HepG2 (cell line): ENCODE data around the gene GBP6. TPM values are rescaled to one million over a fixed set of nuclear protein-coding genes. Genes with fewer than 3 reads are reported as not detected.

Experiments
- GATAD2A ChIP-seq: IDR thresholded peaks from 2 replicates; pipeline ENCODE4 v1.6.1; 2016
- GFI1 ChIP-seq: sonication (generic); formaldehyde crosslinking; IDR thresholded peaks from 2 replicates; pipeline ENCODE4 v1.5.0; 2020; ENCODE audit warnings: missing genetic modification reagents, mild to moderate bottlenecking, borderline replicate concordance
- KDM1A ChIP-seq: IDR thresholded peaks from 2 replicates; pipeline ENCODE4 v1.6.1; 2016; ENCODE audit warnings: missing compliant biosample characterization
- KLF9 ChIP-seq: IDR thresholded peaks from 2 replicates; pipeline ENCODE4 v1.6.1; 2016; ENCODE audit warnings: low read depth
- SMC3 ChIP-seq: IDR thresholded peaks from 2 replicates; pipeline ENCODE4 v1.6.1; 2011; ENCODE audit warnings: low read length, improper control_type of control experiment
- SOX6 ChIP-seq, 2 experiments: fragments of 450-650 bp in 1 of 2; sonication (generic) in 1 of 2; formaldehyde crosslinking in 1 of 2; IDR thresholded peaks; 2 replicates each; pipeline versions ENCODE4 v1.4.0 to v1.6.1; 2017 to 2020; ENCODE audit warnings: antibody characterized with exemption in 1 of 2, mild to moderate bottlenecking in 1 of 2, missing genetic modification reagents in 1 of 2
- SRSF1 ChIP-seq: fragments of 200-400 bp; formaldehyde crosslinking; optimal IDR thresholded peaks from 2 replicates; pipeline ENCODE3; 2017; ENCODE audit warnings: mild to moderate bottlenecking, low read depth, low read length, moderate library complexity
- ZKSCAN5 ChIP-seq: sonication (generic); formaldehyde crosslinking; IDR thresholded peaks from 2 replicates; pipeline ENCODE4 v1.5.1; 2020; ENCODE audit warnings: mild to moderate bottlenecking, missing genetic modification reagents
- ZNF331 ChIP-seq: sonication (generic); formaldehyde crosslinking; IDR thresholded peaks from 2 replicates; pipeline ENCODE4 v1.4.0; 2020; ENCODE audit warnings: missing genetic modification reagents
- ZNF615 ChIP-seq: sonication (generic); formaldehyde crosslinking; IDR thresholded peaks from 2 replicates; pipeline ENCODE4 v1.5.0; 2020; ENCODE audit warnings: mild to moderate bottlenecking, missing genetic modification reagents, borderline replicate concordance
- ZNF790 ChIP-seq: sonication (generic); formaldehyde crosslinking; IDR thresholded peaks from 2 replicates; pipeline ENCODE4 v1.8.0; 2022; ENCODE audit warnings: missing genetic modification reagents, mild to moderate bottlenecking, borderline replicate concordance
- ZNF839 ChIP-seq: sonication (generic); formaldehyde crosslinking; IDR thresholded peaks from 2 replicates; pipeline ENCODE4 v1.4.0; 2020; ENCODE audit warnings: missing genetic modification reagents, mild to moderate bottlenecking, borderline replicate concordance
- polyA plus RNA-seq, 8 experiments: library from polyadenylated mRNA; depleted of rRNA in 3 of 8; stranded (reverse) in 7 of 8; unstranded in 1 of 8; fragments of >200 nt; fragmentation: Illumina TruSeq in 4 of 8; extraction: Trizol in 4 of 8; gene quantifications; 2 replicates each; pipeline versions ENCODE4 v1.2.1 to v1.2.3, GENCODE V29; 2011 to 2016; ENCODE audit warnings: low read depth in 4 of 8, missing spikeins in 1 of 8, mixed read lengths in 1 of 8; ENCODE audit not compliant: insufficient read depth in 1 of 8
- total RNA-seq, 5 experiments: library from RNA; depleted of rRNA; stranded (reverse); fragments of >200 nt; fragmentation: Illumina TruSeq; extraction: Trizol; gene quantifications; 2 replicates each; pipeline ENCODE4 v1.2.3, GENCODE V29; 2016; ENCODE audit warnings: low read depth in 1 of 5
- TF ChIP-seq, protein P1 (sequence below): IDR thresholded peaks from 2 replicates; pipeline ENCODE4 v1.4.0; 2020; ENCODE audit warnings: mild to moderate bottlenecking, missing genetic modification reagents
- TF ChIP-seq, protein P2 (sequence below): sonication (generic); formaldehyde crosslinking; IDR thresholded peaks from 2 replicates; pipeline ENCODE4 v1.8.1; 2023; ENCODE audit warnings: mild to moderate bottlenecking, missing genetic modification reagents
- TF ChIP-seq, protein P3 (sequence below): fragments of 450-650 bp; IDR thresholded peaks from 2 replicates; pipeline ENCODE4 v1.6.1; 2016
- TF ChIP-seq, protein P4 (sequence below): sonication (generic); formaldehyde crosslinking; IDR thresholded peaks from 2 replicates; pipeline ENCODE4 v1.8.0; 2022; ENCODE audit warnings: mild to moderate bottlenecking, missing genetic modification reagents, moderate library complexity
- TF ChIP-seq, protein P5 (sequence below): sonication (generic); formaldehyde crosslinking; IDR thresholded peaks from 2 replicates; pipeline ENCODE4 v1.5.0; 2020; ENCODE audit warnings: missing genetic modification reagents, mild to moderate bottlenecking, borderline replicate concordance
- TF ChIP-seq, protein P6 (sequence below): IDR thresholded peaks from 2 replicates; pipeline ENCODE4 v1.6.1; 2016; ENCODE audit warnings: low read depth, borderline replicate concordance
- TF ChIP-seq, protein P7 (sequence below): sonication (generic); formaldehyde crosslinking; conservative IDR thresholded peaks from 2 replicates; pipeline ENCODE4 v1.8.0; 2022; ENCODE audit warnings: missing genetic modification reagents

Gene GBP6
- total and polyA plus RNA-seq, 2 of the 13 experiments (the other 11 are each of a cell fraction or from before 2014, with no cell fraction given) = not detected

DNA sequence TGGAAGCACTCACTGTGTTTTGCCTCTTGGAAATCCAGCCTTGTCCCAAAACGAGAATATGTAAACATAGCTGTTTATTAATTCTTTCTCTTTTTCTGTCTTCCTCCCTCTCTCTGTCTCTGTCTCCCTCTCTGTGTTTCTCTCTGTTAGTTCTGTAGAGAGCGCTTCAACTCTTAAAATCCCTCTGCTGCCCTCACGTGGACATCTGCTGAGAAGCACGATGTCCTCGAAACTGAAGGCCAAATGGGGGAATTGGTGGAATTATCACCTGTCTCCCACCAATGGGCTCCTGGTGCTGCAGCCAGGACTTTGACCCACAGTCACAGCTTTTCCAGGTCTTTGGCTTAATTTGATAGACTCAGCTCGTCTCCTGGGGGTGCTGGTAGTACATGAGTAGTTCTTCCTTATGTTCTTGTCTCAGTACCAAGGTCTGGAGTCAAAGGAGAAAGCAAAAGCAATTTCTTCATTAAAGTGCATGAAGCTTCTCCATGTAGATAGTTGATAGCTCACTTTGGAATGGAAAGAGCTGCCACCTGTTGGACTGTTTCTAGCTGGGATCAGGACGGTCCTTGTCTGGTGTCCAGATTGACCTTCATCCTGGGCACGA, 5.5 kb upstream of the GBP6 start (continued):
- TF ChIP-seq, protein P1, sequence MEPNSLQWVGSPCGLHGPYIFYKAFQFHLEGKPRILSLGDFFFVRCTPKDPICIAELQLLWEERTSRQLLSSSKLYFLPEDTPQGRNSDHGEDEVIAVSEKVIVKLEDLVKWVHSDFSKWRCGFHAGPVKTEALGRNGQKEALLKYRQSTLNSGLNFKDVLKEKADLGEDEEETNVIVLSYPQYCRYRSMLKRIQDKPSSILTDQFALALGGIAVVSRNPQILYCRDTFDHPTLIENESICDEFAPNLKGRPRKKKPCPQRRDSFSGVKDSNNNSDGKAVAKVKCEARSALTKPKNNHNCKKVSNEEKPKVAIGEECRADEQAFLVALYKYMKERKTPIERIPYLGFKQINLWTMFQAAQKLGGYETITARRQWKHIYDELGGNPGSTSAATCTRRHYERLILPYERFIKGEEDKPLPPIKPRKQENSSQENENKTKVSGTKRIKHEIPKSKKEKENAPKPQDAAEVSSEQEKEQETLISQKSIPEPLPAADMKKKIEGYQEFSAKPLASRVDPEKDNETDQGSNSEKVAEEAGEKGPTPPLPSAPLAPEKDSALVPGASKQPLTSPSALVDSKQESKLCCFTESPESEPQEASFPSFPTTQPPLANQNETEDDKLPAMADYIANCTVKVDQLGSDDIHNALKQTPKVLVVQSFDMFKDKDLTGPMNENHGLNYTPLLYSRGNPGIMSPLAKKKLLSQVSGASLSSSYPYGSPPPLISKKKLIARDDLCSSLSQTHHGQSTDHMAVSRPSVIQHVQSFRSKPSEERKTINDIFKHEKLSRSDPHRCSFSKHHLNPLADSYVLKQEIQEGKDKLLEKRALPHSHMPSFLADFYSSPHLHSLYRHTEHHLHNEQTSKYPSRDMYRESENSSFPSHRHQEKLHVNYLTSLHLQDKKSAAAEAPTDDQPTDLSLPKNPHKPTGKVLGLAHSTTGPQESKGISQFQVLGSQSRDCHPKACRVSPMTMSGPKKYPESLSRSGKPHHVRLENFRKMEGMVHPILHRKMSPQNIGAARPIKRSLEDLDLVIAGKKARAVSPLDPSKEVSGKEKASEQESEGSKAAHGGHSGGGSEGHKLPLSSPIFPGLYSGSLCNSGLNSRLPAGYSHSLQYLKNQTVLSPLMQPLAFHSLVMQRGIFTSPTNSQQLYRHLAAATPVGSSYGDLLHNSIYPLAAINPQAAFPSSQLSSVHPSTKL (CRISPR knock-in tag) = no peak; the same call in 1 of the 2 replicates
- TF ChIP-seq SRSF1 (no peak), ZKSCAN5 (no peak), GFI1 (CRISPR knock-in tag) (no peak), KDM1A (CRISPR knock-in tag) (no peak), ZNF615 (CRISPR knock-in tag) (no peak), GATAD2A (CRISPR knock-in tag) (0 out of 2 replicates have a peak, but pooled peaks have one; percentile 31), ZNF331 (CRISPR knock-in tag) (no peak; the same call in 1 of the 2 replicates), ZNF790 (CRISPR knock-in tag) (no peak), KLF9 (CRISPR knock-in tag) (no peak), SOX6 (IDR thresholded peaks at IDR 0.05) (no peak), SOX6 (CRISPR knock-in tag; IDR thresholded peaks at IDR 0.05) (no peak), SMC3 (peak; percentile 94), ZNF839 (no peak)
- TF ChIP-seq, protein P2, sequence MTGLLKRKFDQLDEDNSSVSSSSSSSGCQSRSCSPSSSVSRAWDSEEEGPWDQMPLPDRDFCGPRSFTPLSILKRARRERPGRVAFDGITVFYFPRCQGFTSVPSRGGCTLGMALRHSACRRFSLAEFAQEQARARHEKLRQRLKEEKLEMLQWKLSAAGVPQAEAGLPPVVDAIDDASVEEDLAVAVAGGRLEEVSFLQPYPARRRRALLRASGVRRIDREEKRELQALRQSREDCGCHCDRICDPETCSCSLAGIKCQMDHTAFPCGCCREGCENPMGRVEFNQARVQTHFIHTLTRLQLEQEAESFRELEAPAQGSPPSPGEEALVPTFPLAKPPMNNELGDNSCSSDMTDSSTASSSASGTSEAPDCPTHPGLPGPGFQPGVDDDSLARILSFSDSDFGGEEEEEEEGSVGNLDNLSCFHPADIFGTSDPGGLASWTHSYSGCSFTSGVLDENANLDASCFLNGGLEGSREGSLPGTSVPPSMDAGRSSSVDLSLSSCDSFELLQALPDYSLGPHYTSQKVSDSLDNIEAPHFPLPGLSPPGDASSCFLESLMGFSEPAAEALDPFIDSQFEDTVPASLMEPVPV = no peak
- TF ChIP-seq, protein P3, sequence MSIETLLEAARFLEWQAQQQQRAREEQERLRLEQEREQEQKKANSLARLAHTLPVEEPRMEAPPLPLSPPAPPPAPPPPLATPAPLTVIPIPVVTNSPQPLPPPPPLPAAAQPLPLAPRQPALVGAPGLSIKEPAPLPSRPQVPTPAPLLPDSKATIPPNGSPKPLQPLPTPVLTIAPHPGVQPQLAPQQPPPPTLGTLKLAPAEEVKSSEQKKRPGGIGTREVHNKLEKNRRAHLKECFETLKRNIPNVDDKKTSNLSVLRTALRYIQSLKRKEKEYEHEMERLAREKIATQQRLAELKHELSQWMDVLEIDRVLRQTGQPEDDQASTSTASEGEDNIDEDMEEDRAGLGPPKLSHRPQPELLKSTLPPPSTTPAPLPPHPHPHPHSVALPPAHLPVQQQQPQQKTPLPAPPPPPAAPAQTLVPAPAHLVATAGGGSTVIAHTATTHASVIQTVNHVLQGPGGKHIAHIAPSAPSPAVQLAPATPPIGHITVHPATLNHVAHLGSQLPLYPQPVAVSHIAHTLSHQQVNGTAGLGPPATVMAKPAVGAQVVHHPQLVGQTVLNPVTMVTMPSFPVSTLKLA = no peak
- TF ChIP-seq, protein P4, sequence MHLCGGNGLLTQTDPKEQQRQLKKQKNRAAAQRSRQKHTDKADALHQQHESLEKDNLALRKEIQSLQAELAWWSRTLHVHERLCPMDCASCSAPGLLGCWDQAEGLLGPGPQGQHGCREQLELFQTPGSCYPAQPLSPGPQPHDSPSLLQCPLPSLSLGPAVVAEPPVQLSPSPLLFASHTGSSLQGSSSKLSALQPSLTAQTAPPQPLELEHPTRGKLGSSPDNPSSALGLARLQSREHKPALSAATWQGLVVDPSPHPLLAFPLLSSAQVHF = no peak
- TF ChIP-seq, protein P5, sequence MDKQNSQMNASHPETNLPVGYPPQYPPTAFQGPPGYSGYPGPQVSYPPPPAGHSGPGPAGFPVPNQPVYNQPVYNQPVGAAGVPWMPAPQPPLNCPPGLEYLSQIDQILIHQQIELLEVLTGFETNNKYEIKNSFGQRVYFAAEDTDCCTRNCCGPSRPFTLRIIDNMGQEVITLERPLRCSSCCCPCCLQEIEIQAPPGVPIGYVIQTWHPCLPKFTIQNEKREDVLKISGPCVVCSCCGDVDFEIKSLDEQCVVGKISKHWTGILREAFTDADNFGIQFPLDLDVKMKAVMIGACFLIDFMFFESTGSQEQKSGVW = no peak
- TF ChIP-seq, protein P6, sequence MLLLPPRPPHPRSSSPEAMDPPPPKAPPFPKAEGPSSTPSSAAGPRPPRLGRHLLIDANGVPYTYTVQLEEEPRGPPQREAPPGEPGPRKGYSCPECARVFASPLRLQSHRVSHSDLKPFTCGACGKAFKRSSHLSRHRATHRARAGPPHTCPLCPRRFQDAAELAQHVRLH (CRISPR knock-in tag) = no peak
- TF ChIP-seq, protein P7, sequence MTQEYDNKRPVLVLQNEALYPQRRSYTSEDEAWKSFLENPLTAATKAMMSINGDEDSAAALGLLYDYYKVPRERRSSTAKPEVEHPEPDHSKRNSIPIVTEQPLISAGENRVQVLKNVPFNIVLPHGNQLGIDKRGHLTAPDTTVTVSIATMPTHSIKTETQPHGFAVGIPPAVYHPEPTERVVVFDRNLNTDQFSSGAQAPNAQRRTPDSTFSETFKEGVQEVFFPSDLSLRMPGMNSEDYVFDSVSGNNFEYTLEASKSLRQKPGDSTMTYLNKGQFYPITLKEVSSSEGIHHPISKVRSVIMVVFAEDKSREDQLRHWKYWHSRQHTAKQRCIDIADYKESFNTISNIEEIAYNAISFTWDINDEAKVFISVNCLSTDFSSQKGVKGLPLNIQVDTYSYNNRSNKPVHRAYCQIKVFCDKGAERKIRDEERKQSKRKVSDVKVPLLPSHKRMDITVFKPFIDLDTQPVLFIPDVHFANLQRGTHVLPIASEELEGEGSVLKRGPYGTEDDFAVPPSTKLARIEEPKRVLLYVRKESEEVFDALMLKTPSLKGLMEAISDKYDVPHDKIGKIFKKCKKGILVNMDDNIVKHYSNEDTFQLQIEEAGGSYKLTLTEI (CRISPR knock-in tag) = no peak
